Stimulated activated CD8-positive, alpha-beta memory T cell treated with anti-CD3 and anti-CD28 coated beads, Interleukin-7, amount 100 ng/mL, for 48 hours (primary cell): ENCODE measurements around the gene SNX30.
A peak's percentile ranks its signal among the peaks of the same experiment; 100 is the strongest.

Source experiments
- DNase-seq, 2 donors: peaks; one replicate each; pipeline ENCODE4 v3.0.0-alpha.2; 2020; ENCODE audit warnings: low read depth in 1 of 2; ENCODE audit errors: extremely low read depth in 1 of 2

The SNX30 gene

DNA sequence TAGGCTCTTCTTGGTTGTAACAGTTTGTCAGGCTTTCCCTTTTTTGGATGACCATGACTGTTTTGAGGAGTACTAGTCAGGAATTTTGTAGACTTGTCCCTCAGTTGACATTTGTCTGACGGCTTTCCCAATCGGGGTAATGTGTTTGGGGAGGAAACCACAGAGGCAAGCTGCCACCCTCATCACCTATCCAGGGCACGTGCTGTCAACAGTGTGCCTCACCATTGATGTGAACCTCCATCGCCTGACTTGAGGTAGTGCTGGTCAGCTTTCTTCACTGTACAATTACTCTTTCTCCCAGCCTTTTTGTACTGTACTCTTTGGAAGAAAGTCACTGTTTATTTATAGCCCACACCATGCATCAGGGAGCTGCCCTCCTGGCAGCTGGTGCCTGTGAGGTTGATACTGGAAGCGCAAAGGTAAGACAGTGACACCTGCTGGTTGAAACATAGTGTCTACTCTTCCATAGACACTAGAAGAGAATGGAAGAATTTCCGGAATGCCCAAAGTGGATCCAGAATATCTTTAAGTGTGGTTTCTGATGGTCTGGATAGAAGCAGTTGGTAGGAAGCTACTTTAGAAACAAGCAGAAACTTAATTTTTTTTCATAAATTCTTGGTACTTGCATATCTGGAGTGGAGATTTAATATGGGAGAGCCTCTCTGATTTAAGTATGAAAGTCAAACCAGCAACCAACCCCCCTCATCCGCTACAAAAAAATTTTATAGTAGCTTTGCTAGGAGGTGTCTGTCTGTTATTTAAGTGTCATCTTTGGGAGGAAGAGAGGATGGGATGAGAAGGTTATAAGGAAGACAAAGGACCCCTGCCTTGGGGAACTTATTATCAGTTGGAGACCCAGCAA is 69.3 kb downstream of the SNX30 start:
- DNase-seq, result no peak

DNA sequence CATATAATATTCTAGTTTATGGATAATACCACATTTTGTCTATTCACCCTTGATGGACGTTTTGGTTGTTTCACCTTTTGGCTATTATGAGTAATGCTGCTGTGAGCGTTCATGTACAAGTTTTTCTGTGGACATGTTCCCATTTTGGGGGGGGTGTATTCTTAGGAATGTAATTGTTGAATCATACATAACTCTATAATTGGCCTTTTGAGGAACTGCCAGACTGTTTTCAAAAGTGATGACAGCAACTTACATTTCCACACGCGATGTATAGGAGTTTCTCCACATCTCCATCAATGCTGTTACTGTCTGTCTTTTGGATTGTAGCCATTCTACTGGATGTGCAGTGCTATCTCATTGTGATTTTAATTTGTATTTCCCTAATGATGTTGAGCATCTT is 70.3 kb downstream of the SNX30 start:
- no peak for DNase-seq

DNA sequence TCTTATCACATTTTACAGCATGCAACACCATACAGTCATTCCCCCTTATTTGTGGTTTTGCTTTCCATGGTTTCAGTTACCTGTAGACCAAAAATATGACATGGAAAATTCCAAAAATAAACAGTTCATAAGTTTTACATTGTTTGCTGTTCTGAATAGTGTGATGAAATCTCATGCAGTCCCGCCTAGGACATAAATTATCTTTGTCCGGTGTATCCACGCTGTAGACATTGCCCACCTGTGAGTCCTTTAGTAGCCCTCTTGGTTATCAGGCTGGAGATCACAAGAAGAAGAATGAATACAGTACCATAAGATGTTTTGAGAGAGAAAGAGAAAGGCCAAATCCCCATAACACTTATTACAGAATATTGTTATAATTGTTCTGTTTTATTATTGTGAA is 72.1 kb downstream of the SNX30 start:
- no peak for DNase-seq

DNA sequence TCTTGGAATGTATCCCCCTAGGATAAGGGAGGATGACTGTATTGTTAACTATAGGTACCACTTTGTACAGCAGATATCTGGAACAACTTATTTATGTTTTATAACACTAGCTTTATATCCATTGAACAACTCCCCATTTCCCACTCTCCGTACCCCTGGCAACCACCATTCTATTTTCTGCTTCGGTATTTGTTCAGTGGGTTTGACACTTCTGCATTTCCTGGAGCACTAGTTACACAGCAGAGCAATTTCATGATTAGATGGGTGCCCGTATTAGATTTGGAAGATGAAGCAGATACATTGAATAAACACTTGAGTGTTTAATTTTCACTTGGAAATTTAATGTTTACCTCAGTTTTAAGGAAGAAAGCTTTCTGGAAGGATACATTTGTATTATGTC is 72.7 kb downstream of the SNX30 start:
- no peak for DNase-seq

DNA sequence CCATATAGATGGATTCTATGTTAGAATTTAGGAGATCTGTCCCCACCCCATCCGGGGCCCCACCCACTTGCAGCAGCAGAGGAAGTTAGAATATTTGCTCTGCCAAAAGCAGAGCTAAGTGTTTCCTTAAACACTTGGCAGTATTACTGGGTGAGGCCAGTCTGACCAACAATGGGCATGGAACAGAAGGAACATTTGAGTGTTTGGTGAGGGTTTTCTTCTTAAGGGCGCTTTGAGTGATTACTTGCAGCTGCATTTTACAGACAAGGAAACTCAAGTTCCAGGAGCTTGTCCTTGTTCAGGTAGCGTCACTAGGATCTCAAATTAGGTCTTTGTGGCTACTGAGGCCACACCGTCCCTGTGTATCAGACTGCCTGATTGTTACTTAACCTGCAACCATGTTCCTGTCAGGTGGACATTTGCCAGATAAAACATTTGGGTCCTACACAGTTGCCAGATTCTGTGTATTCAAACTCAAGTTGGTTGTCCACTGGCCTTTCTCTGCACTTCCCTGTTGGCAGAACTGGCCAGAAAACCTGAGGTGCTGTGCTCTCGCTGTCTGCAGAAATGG is 80.8 kb downstream of the SNX30 start:
- DNase-seq, result no peak

DNA sequence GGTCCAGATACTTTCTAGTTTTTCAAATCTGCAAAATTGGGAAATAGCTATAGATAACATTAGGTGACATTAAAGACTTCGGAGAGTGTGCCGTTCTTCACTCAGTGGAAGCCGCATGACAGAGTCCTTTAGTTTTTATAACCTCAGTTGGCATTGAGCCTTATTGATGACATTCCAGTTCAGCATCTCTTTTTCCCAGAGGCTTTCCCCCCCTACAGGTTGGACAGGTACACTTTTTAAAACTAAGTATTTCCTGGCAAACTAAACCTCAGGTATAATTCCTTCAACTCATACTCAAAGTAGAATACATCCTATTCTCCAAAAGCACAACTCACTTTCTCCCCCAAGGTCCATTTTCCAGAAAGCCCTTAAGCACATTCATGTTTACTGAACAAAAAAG is 81.4 kb downstream of the SNX30 start:
- no peak for DNase-seq

DNA sequence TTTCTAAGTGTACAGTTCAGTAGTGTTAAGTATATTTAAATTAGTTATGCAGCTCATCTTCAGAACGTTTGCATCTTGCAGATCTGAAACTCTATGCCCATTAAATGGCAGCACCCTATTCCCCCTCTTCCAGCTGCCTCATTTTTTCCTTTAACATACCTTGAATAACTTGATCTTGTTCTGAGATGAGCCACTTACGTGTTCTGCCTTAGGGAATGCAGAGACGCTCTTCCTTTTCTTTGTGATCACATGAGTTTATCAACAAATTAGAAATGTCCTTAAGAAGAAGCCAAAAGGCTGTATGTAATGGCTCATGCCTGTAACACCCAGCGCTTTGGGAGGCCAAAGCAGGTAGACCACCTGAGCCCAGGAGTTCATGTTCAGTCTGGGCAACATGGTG is 82.5 kb downstream of the SNX30 start:
- DNase-seq, result no peak

DNA sequence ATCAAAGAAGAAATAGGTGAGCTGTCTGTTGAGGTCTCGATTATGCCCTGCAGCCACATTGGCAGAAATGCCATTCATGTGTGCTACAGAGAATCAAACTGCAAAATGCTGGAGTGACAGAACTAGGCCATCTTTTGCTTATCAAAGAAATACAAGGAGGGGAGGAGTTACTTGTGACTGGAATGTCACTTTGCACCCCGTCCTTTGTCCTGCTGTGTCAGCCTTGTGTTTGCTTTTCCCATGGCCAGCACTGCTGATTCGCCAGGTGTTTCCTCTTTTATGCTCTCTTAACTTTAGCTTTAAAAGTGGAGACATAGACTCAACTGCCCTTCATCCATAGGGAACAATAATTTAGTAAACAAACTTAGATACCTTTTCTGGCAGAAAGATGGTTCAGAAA is 85.8 kb downstream of the SNX30 start:
- DNase-seq, result no peak

DNA sequence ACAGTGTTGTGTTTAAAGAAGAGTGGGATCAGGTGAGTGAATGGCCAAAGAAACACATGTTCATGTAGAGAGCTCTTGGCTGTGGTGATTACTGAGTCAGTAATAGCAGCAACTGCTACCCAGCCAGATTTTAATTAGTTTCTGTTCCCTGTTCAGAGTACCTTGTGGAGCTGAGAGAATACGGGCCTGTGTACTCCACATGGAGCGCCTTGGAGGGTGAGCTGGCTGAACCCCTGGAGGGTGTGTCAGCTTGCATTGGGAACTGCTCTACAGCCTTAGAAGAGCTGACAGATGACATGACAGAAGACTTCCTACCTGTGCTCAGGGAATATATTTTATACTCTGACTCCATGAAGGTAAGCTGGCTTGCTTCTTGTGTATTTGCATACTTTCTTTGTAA is 87.8 kb downstream of the SNX30 start:
- no peak for DNase-seq

DNA sequence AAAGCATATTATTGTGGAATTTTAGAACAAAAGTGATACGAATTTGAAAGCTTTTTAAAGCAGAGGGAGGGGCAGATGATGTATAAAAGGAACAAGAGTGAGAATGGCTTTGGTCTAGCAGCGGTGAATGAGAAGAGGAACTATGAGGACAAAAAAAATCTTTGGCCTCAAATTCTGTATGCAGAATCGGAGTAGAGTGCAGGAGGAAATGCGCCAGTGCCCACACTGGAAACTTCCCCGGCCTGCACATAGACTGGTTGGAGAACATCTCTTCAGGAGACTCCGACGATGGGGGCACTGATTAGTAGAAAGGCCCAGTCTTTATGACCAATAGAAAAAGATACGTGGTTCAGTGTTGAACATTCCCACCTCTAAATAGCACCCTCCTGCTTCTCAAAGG is 88.8 kb downstream of the SNX30 start:
- DNase-seq, result no peak

DNA sequence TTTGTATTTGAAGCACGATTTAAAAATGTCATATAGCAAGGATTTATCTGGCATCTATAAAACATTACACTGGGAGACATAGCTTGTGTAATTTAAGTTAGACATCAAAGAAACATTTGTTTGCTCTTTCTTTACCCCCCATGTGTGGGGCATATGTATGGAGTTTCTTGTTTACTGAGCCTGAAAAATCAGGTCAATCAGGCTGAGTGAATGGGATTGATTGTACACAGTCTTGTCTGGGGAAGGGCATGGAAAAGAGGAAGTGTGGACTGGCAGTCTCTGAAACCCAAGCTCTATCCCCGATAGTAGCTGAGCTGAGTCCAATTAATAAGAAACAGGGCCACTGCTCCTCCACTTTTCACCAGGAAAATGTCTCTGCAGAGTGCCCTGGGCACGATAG is 90.7 kb downstream of the SNX30 start:
- no peak for DNase-seq

DNA sequence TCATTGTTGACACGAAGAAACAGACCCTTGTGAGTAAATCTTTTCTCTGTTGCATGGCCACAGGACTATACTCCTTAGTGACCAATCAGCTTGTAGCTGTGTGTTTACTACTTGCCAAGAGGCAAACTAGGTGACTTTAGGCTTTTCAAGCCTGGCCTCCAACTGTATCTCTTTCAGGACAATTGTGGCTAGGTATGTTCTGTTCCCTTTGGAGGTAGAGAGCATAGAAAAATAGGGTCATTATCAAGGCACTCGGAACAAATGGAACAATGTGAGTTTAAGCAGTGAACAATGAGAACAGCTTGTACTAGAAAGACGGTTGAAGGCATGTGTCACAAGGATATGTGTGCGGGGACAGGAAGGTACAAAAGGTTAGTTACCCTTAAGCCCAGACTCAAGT is 92.0 kb downstream of the SNX30 start:
- DNase-seq, result no peak

DNA sequence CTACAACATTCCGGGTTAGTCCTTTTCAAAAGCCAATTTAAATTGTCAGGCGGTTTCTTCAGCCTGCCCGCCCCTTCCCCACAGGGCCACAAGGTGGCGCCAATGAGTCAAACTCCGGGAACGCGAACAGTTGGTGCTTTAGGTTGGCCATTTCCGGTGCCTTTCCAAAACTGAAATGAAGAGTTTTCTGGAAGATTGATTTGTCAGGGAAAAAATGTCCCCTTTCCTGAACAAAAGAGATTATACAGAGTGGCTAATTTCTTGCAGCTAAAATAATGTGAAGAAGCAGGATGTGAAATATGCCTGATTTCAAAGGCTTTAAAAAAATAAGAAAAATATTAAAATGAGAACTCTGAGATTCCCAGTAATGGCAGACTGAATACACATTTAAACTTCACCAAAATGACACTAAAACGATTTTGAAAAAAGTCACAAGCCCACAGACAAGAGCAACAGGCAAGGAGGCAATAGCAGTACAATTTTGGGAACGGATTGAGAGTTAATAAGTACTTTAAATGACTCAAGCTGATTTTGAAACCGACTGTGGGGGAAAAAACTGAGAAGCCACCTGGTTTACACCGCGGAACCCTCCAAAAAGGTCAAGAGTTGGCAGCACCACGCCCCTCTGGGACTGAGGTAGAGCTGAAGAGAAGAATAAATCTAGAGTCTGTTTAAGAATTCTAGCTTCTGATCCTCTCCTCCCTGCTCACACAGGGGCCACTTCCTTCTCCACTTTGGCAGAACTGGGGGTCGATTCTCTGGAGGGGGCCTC is 94.4 kb downstream of the SNX30 start:
- peak; percentile 48 to 59 for DNase-seq

DNA sequence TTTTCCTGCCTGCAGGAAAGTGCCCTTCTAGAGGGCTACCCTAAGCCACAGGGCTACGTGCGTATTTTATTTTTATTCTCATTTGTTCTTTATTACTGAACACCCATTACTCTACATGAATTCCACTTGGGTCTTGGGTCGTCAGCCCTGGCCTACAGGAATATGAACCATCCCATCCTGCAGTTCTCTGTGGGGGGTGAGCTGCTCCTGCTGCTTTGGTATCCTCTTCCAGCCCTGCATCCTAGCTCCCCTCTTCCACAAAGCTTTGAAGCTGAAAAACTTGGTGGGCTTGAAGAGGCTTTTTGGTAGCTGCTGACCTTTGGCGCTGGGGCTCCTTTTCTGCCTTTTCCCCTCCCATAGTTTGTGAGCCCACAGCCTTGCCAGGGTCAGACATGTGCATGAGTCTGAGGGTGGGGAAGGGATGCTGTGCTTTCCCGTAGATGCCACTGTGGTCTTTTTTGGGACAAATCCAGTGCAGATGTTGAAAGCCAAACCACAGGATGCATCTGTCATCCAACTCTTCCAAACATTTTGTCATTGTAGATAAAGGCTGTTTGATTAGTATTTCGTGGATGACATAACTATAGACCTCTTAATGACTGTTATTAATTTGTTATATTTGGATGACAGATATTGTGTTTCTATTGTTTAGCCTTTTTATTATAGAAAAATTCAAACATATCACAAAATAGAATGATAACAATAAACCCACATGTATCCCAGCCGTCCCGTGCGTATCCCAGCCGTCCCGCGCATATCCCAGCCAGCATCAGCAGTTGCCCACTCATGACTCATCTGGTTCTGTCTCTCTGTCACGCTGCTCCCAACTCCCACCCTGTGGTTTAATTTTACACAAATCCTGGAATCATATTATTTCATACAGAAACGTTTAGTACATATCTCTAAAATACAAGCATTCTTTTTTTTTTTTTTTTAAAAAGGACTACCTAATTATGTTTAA is 96.2 kb downstream of the SNX30 start:
- no peak for DNase-seq

DNA sequence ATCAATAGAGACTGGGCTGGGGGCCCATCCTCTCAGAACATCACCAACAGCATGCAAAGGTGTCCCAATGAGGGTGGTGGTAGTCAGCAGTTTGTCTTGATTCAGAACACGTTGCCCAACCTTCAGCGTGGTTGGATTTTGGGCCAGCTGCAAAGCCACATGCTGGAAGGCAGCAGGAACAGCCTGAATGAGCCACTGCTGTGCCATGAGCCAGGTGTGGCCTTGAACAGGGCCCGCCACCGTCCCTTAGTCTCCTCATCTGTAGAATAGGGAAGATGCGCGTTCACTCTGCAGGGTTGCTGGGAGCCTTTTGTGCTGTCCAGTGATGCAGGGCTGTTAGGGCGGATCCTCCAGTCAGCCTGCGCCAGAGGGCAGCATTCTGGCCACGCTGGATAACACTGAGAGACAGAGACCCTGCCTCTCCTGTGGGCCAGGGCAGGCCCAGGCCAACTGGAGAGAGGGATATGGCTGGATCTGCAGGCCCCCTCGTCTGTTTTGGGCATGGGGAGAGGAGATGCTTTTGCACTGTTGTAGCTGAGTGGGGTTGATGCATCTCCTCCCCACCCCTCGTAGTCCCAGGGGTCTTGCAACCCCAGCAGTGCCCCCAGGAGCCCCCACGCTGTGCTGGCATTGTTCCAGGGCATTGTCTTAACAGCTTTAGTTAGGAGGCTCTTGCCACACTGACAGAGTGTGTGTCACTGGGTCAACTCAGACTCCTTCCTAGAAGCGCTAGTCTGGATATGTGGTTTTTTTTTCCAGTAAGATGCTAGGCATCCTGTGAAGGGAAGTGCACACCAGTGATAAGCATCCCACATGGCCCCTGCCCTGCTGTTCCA is 98.0 kb downstream of the SNX30 start:
- no peak for DNase-seq

DNA sequence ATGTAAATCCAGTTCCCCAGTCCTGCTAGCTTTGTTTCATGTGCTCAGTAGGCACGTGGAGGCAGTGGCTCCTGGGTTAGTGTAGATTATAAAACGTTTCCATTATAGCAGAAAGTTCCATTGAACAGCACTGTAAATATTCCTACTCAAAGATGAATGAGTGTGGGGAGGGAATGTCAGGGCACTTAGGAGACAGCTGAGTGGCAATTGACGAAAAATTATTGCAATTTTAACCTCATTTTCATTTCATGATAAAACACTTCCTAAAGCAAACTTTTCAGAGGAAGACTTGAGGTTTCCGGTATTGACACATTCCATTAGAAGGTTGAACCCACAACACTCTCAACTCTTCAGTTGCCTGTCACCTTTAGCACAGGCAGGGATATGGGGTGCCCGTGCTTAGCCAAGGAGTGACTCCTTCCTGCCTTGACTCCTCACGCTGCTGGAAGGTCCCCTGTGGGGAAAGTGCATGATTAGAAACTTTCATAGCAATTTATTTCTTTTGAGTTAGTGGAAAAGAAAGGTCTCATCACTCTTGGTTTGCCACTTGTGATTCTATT is 98.9 kb downstream of the SNX30 start:
- no peak for DNase-seq

DNA sequence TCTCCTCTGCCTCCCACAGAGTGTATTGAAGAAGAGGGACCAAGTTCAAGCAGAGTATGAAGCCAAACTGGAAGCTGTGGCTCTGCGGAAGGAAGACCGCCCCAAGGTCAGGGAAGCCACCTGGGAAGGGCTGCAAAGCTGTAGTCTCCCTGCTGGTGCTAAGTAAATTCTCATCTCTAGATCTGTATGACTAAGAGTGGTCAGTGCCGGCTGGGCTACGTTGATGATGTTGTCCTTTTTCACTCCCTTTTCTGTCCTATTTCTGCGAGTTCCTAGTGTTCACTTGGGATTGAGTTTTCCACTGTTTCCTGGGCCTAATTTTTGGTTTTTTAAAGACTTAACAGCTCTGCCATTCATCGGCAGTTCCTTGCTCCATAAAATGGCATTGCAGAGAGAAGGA is 100.3 kb downstream of the SNX30 start:
- no peak for DNase-seq

DNA sequence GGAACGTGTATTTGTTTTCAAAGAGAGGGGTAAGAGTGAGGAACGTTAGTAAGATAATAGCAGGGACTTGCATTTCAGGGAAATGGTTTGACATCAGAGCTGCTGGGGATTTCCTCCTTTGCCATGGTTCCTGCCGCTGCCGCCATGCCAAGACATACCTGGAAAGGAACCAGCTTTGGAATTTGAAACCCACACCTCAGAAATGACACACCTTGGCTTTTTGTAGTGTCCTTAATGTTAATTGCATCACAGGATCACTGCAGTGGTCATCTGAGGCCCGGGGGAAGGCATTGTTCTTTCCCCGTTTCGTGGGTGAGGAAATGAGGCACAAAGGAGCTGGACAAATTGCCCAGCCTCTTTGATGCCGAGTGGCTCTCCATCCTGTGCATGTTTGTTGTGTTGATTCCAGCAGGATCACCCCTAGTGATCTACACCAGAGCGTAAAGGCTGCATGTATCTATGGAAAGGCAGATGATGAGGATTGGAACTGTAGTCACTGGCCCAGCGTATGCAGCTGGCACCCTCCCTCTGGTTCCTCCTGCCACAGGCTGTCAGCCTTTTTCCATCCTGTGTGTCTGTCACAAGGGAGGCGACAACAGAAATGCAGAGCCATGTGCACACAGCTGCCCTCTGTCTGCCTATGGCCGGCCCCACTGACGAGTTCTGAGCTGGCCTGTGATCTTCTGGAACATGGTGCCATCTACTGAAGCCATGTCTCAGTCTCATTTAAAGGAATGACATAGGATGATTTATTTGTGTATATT is 102.4 kb downstream of the SNX30 start:
- DNase-seq, result no peak
